GM13976 (cell line): ENCODE results near the gene LCN2.

ENCODE experiments used
- DNase-seq: peaks from one replicate; pipeline ENCODE4 v3.0.0; 2012; ENCODE audit warnings: low spot score
- CTCF ChIP-seq: IDR thresholded peaks from 2 replicates; pipeline ENCODE4 v1.5.1; 2012; ENCODE audit warnings: borderline replicate concordance, mild to moderate bottlenecking; ENCODE audit not compliant: insufficient read depth; ENCODE audit errors: extremely low read depth, missing control alignments, control extremely low read depth
- in situ Hi-C: fragments of 300-500 bp; cut with MboI; formaldehyde crosslinking; loops from one replicate; pipeline ENCODE4 v1.12.0; 2022; ENCODE audit warnings: low sequenced_read_pairs, mixed read lengths, inconsistent platforms; ENCODE audit not compliant: unreplicated experiment

Gene LCN2

GRCh38 chr9:128149001-128149701 is at the start of gene LCN2:
LCN2 (plus strand) TSS chr9:128149453; CDS start chr9:128149526, 73 bp downstream.
- in situ Hi-C loops = no loop called here
- TF ChIP-seq CTCF = no peak
- no peak for DNase-seq

DNA sequence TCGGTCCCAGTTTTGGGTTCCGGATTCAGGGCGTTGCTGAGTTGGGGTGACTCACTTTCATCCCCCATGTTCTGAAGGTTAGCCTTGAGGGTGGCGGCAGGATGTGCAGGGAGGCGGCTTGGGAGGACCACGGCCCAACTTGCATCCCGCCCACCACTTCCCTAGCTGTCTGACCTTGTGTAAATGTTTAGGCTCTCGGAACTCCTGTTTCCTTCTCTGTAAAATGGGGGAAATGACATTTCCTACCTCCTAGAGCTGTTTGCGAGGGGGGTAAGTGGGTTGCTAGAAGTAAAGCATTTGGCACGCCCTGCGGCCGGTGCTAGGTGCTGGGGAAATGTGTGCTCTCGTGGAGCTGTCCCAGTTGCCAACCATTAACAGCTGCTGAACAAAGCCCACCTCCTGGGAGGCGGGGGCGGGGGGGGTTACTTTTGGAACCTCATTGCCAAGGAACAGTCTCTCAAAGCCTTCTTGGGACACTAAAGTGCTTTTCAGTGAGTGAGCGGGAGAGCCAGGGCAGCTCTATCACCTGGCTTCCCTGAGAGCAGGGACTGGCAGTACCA is 49.2 kb upstream of the LCN2 start:
- in situ Hi-C loops = no loop called here
- TF ChIP-seq CTCF = no peak

GRCh38 chr9:128100581-128100980 is 48.7 kb upstream of the LCN2 start:
- in situ Hi-C loops = no loop called here
- no peak for DNase-seq
- no peak for TF ChIP-seq CTCF

More for the DNA sequence above, 49.2 kb upstream of the LCN2 start:
- DNase-seq = no peak

GRCh38 chr9:128101231-128101661 is 48.0 kb upstream of the LCN2 start:
- in situ Hi-C loops = no loop called here
- no peak for TF ChIP-seq CTCF
- DNase-seq = no peak

- in situ Hi-C loops = no loop called here
- TF ChIP-seq CTCF = no peak
- no peak for DNase-seq
These were observed 47.6 kb upstream of the LCN2 start for GRCh38 chr9:128101690-128102089.

DNA sequence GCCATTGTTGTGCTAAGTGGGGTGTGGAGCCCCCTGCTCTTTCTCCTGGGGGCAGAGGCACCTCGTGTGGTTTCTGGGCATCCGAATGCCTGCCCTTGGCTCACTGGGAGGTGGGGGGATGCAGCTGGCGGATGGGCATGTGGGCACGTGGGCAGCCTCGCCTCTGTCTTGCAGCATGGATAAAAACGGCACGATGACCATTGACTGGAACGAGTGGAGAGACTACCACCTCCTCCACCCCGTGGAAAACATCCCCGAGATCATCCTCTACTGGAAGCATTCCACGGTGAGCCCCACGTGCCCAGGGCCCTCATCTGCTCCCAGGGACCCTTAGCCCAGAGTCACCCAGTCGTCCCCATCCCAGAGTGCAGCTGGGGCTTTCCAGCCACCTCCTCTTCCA is 47.1 kb upstream of the LCN2 start:
- in situ Hi-C loops = no loop called here
- TF ChIP-seq CTCF = no peak
- DNase-seq = no peak
